Astrocyte (in vitro differentiated cells and primary cell): ENCODE results near the gene CDKAL1. TPM values are rescaled to one million over a fixed set of nuclear protein-coding genes. Genes with fewer than 3 reads are reported as not detected.

Experiments
- DNase-seq: peaks from one replicate; pipeline ENCODE4 v3.0.0-alpha.2; 2010; ENCODE audit warnings: low read depth
- FAIRE-seq: peaks from 2 replicates; lab custom pipeline; 2011; peaks lifted over from hg19 to GRCh38; lab: Jason Lieb, UNC
- H2AFZ ChIP-seq: 2 replicates; pipeline ENCODE4 v1.6.0; 2012; ENCODE audit warnings: low read depth, low read length, inconsistent platforms
- H3K27ac ChIP-seq: 2 replicates; pipeline ENCODE4 v1.5.1; 2011; ENCODE audit warnings: low read depth, low read length, inconsistent platforms
- H3K27me3 ChIP-seq: 2 replicates; pipeline ENCODE4 v1.6.0; 2011; ENCODE audit warnings: low read length, inconsistent platforms; ENCODE audit not compliant: insufficient read depth
- H3K36me3 ChIP-seq: 2 replicates; pipeline ENCODE4 v1.5.1; 2011; ENCODE audit warnings: low read length, inconsistent platforms; ENCODE audit not compliant: insufficient read depth
- H3K4me1 ChIP-seq: 2 replicates; pipeline ENCODE4 v1.5.1; 2011; ENCODE audit warnings: low read length, inconsistent platforms; ENCODE audit not compliant: insufficient read depth
- H3K4me2 ChIP-seq: 2 replicates; pipeline ENCODE4 v1.6.0; 2012; ENCODE audit warnings: low read length, inconsistent platforms
- H3K4me3 ChIP-seq: 2 replicates; pipeline ENCODE4 v1.5.1; 2011; ENCODE audit warnings: low read depth, mild to moderate bottlenecking, low read length, inconsistent platforms; ENCODE audit not compliant: insufficient read depth
- H3K79me2 ChIP-seq: 2 replicates; pipeline ENCODE4 v1.6.0; 2012; ENCODE audit warnings: mild to moderate bottlenecking, low read length, inconsistent platforms; ENCODE audit not compliant: insufficient read depth
- H3K9ac ChIP-seq: 2 replicates; pipeline ENCODE4 v1.6.0; 2012; ENCODE audit warnings: mild to moderate bottlenecking, low read length, inconsistent platforms
- H3K9me3 ChIP-seq: 2 replicates; pipeline ENCODE4 v1.5.1; 2012; ENCODE audit warnings: low read depth, mild to moderate bottlenecking, low read length, inconsistent platforms; ENCODE audit not compliant: insufficient read depth
- H4K20me1 ChIP-seq: 2 replicates; pipeline ENCODE4 v1.6.0; 2012; ENCODE audit warnings: low read length, inconsistent platforms; ENCODE audit not compliant: insufficient read depth
- H3K27ac Mint-ChIP-seq: one replicate; pipeline ENCODE4 v1.8.0; 2021; ENCODE audit warnings: mild to moderate bottlenecking, mixed read lengths; ENCODE audit not compliant: unreplicated experiment
- H3K27me3 Mint-ChIP-seq: one replicate; pipeline ENCODE4 v1.8.0; 2021; ENCODE audit warnings: low read depth, mixed read lengths; ENCODE audit not compliant: unreplicated experiment
- H3K36me3 Mint-ChIP-seq: one replicate; pipeline ENCODE4 v1.8.0; 2021; ENCODE audit warnings: low read depth, mixed read lengths; ENCODE audit not compliant: unreplicated experiment
- H3K4me1 Mint-ChIP-seq: one replicate; pipeline ENCODE4 v1.8.0; 2021; ENCODE audit warnings: low read depth, mixed read lengths; ENCODE audit not compliant: unreplicated experiment
- H3K4me3 Mint-ChIP-seq: one replicate; pipeline ENCODE4 v1.8.0; 2021; ENCODE audit warnings: mild to moderate bottlenecking, moderate library complexity, mixed read lengths; ENCODE audit not compliant: unreplicated experiment
- H3K9me3 Mint-ChIP-seq: one replicate; pipeline ENCODE4 v1.8.0; 2021; ENCODE audit warnings: mild to moderate bottlenecking, mixed read lengths; ENCODE audit not compliant: unreplicated experiment
- CTCF ChIP-seq: IDR thresholded peaks from 2 replicates; pipeline ENCODE4 v1.5.1; 2011; ENCODE audit warnings: low read depth, mild to moderate bottlenecking, inconsistent platforms, low read length, moderate library complexity; ENCODE audit not compliant: insufficient read depth
- EZH2 ChIP-seq: IDR thresholded peaks from 2 replicates; pipeline ENCODE4 v1.6.1; 2012; ENCODE audit warnings: mild to moderate bottlenecking, low read length, inconsistent platforms; ENCODE audit not compliant: insufficient read depth
- total RNA-seq: library from RNA; stranded (reverse); gene quantifications from 2 replicates; pipeline ENCODE4 v1.2.1, GENCODE V29; 2021

Gene CDKAL1
- total RNA-seq, 1 donor from 2014 or later = 13.7 TPM

GRCh38 chr6:20847904-20848303, 313.6 kb downstream of the CDKAL1 start:
- Mint-ChIP-seq H3K27ac (no peak overlapping the region), H3K27me3 (no peaks in the 10 kb centered on the region), H3K9me3 (no peaks in the 10 kb centered on the region), H3K4me3 (no peak overlapping the region), H3K36me3 (peaks cover 2% of the 10 kb centered on the region), H3K4me1 (peaks cover 2% of the 10 kb centered on the region)
- Histone ChIP-seq H3K9ac (no peak overlapping the region), H3K27ac (no peak overlapping the region), H3K4me1 (peaks cover 6% of the 10 kb centered on the region), H3K4me3 (no peak overlapping the region), H2AFZ (no peak overlapping the region), H4K20me1 (no peaks in the 10 kb centered on the region), H3K4me2 (no peak overlapping the region), H3K27me3 (no peaks in the 10 kb centered on the region), H3K9me3 (no peaks in the 10 kb centered on the region), H3K79me2 (no peaks in the 10 kb centered on the region), H3K36me3 (no peaks in the 10 kb centered on the region)
- TF ChIP-seq EZH2 (no peak), CTCF (no peak)
- DNase-seq (no peak), FAIRE-seq (no peak)

DNA sequence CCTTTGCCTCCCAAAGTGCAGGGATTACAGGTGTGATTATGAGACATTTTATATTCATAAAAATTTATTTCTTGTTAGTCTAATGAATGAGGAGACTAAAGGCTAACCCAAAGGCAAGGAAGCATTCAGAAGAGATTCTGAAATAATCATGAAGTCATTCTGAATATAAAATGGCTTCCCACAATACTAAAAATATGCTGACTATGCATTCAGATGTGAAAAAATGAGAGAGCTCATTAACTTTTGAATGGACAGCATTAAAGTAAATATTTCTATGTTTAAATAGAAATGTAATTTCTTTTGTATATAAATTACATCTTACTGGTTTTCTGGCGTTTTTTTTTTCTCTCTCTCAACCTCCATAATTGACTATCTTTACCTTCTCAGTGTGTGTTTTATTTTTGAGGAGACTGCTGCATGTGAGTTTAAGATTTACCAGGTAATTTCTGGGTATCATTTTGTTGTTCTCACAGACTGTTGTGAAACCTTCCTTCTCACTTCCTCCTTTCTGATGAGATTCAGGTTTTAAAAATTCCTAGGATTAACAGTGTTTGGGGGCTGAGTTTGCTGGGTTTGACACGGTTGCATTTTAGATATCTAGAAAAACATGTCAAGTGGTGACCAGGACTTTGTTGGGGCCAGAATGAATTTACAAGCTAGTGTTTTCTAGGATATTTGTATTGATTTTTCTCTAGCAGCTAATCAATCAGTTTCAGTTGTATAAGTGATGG, 316.6 kb downstream of the CDKAL1 start:
- H3K9ac ChIP-seq = no peak overlapping the region
- H3K4me1 ChIP-seq = peaks cover 6% of the 10 kb centered on the region
- no peaks in the 10 kb centered on the region for H4K20me1 ChIP-seq
- no peak overlapping the region for H3K27ac ChIP-seq
- no peaks in the 10 kb centered on the region for H3K9me3 ChIP-seq
- H3K27ac Mint-ChIP-seq = no peak overlapping the region
- no peaks in the 10 kb centered on the region for H3K27me3 Mint-ChIP-seq
- no peaks in the 10 kb centered on the region for H3K27me3 ChIP-seq
- no peaks in the 10 kb centered on the region for H3K9me3 Mint-ChIP-seq
- no peak overlapping the region for H2AFZ ChIP-seq
- H3K4me3 ChIP-seq = no peak overlapping the region
- H3K4me3 Mint-ChIP-seq = no peak overlapping the region
- no peaks in the 10 kb centered on the region for H3K36me3 Mint-ChIP-seq
- DNase-seq = no peak
- no peaks in the 10 kb centered on the region for H3K79me2 ChIP-seq
- no peak for FAIRE-seq
- H3K4me1 Mint-ChIP-seq = peaks cover 2% of the 10 kb centered on the region
- no peaks in the 10 kb centered on the region for H3K36me3 ChIP-seq
- TF ChIP-seq CTCF (no peak), EZH2 (no peak)
- no peak overlapping the region for H3K4me2 ChIP-seq

- no peak for FAIRE-seq
- H3K27ac ChIP-seq = no peak overlapping the region
- Mint-ChIP-seq H3K4me3 (no peak overlapping the region), H3K36me3 (no peaks in the 10 kb centered on the region), H3K4me1 (peaks cover under 1% of the 10 kb centered on the region), H3K27me3 (no peaks in the 10 kb centered on the region), H3K27ac (no peak overlapping the region), H3K9me3 (no peaks in the 10 kb centered on the region)
- H3K27me3 ChIP-seq = no peaks in the 10 kb centered on the region
- no peaks in the 10 kb centered on the region for H4K20me1 ChIP-seq
- no peak overlapping the region for H2AFZ ChIP-seq
- H3K4me3 ChIP-seq = no peak overlapping the region
- no peak for DNase-seq
- peaks cover under 1% of the 10 kb centered on the region for H3K4me1 ChIP-seq
- no peak overlapping the region for H3K9ac ChIP-seq
- H3K79me2 ChIP-seq = no peaks in the 10 kb centered on the region
- no peaks in the 10 kb centered on the region for H3K9me3 ChIP-seq
- H3K36me3 ChIP-seq = no peaks in the 10 kb centered on the region
- H3K4me2 ChIP-seq = no peak overlapping the region
- no peak for TF ChIP-seq CTCF
Observed at GRCh38 chr6:20851795-20852194, 317.5 kb downstream of the CDKAL1 start.
